HG03025 (cell line): ENCODE measurements around the gene C18orf63.
"Not testable (repeated sequence)": the region's sequence is repeated elsewhere in the genome, so short reads cannot be mapped to it uniquely, and the experiment has no call there.

Experiments used
- ATAC-seq: cut with Tn5 transposase; IDR thresholded peaks from one replicate; pipeline ENCODE4 v1.9.1; 2021; ENCODE audit warnings: mild to moderate bottlenecking, moderate library complexity; ENCODE audit not compliant: unreplicated experiment, low FRiP score

Gene C18orf63

DNA sequence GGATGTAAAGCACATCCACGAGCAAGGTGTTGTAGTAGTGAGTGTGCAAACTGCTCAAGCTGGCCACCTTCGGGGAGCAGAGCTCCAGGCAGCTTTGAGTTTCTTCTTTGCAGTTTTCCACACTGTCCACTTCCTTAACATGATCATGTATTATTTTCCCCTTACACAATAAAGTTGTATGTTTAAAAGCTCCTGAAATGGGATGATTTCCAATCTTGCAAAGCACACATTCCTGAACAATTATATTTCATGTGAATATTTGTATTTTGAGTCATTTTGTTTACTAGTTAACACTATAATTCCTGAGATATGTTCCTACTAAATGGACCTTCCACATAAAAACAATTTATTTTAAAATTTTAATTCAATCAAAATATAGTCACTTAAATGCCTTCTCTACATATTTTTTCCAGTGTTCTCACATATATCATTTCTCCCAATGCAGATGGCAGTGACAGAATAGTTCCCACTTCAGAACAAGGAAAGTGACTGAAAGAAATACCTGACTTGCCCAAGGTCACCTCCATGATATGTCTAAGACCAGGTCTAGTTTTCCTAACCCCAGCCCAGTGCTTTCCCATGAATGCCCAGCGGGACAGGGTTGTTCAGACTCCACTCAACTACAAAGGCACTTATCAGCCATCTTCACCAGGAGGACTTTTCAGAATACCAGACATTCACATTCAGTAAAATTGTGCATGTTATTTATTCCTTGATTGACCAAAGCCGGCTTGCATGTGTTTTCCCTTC is 29.4 kb upstream of the C18orf63 start:
- ATAC-seq = no peak

DNA sequence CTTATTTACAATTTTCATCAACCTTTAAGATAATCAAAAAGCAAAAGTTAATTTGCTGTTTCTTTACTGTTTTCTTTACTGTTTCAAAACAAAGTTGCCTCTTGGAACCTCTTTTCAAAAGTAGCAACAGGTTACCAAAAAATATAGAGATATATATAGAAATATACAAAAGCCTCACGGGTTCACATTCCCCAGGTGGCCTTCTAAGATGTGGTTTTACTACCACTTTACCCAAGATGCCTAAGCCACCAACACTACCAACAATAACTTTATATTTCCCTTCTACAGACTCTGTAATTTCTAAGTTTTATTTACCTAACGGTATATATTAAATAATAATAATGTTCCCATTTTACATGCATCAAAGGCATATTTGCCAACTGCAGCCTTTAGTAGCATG is 28.8 kb upstream of the C18orf63 start:
- no peak for ATAC-seq

DNA sequence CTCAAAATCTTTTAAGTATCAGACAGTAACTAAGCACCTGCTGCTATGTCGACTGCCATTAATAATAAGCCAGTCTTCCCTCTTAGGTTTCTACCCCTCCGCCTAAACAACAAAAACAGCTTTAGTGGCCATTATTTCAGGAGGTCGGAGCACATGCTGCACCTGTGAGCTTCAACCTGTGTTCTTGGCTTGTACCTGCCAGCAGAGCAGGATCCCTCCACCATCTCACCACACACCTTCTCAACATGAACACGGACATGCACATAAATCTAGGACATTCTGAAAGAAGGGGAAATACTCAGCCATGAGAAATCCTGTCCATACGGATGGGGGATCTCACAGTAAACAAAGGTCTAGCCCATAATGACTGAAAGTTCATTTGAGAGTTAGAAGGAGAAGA is 27.6 kb upstream of the C18orf63 start:
- ATAC-seq = no peak

DNA sequence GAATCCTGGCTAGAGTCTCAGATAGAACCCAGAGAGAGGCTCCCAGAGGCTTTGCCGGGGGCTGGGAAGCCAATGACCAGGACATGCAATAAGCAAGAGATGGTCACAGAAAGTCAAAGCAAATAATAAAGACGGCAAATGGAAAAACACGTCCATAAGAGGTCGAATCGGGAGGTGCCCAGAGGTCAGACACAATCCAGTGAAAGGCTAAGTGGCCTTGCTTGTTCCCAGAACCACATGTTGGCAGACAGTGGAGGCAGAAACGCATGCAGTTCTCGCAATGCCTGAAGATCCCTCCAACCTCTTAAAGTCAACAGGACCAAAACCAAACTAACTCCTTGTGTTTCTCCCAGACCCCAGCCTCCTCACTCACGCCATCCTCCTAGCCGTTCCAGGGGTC is 26.9 kb upstream of the C18orf63 start:
- ATAC-seq = no peak

DNA sequence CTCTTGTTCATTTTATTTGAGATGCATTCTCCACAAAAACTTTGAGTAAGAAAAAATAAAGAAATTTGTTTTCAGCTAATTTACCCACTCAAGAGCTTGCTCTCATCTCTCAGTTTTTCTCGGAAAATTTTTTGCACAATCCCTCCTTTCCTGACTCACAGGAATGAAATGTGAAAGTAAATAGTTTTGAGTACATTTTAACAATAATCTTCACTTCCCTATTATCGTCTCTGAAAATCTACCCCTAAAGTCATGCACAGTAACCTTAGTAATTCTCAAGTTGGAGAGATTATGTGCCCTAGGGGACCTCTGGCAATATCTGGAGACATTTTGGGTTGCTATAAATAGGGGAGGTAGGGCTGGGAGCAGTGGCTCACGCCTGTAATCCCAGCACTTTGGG is 26.5 kb upstream of the C18orf63 start:
- ATAC-seq = no peak

DNA sequence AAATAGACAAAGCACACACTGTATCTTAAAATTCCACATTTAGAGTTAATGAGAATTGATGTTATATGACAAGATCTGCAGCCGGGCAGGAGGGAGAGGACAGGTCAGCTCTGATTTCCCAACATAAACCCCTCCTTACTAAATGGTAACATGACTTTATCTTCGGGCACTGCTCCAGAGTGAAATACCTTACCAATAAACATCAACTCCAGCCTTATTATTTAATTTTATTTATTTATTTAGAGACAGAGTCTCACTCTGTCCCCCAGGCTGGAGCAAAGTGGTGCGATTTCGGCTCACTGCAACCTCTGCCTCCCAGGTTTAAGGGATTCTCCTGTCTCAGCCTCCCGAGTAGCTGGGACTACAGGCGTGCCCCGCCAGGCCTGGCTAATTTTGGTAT is 25.6 kb upstream of the C18orf63 start:
- no peak for ATAC-seq

DNA sequence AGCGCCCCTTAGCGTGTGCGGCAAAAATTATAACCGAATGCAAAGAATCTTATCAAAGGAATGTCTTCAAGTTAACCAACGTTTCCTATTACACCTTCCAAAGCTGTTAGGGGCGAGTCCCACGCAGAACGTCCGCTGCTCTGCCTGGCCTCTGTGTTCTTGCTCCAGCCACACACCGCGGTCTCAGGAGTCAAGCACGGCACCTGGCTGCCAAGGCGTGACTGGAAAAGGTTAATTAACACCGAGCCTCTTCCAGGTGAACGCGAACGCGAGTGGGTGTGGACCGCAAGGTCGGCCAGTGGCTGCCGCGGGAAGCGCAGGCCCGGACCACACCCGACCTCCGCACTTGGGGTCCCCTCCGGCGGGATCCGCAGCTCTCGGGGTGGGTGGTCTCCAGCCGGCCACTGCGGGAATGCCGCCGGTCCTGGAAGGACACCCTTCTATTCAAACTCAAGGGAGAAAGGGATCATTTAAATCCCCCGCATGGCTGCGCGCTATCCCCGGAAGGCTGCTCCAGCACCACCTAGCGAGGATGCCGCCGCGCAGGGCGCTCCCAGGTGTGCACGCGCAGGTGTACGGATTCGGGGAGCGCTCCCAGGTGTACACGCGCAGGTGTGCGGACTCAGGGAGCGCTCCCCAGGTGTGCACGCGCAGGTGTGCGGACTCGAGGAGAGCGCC is 24.7 kb upstream of the C18orf63 start:
- no peak for ATAC-seq

DNA sequence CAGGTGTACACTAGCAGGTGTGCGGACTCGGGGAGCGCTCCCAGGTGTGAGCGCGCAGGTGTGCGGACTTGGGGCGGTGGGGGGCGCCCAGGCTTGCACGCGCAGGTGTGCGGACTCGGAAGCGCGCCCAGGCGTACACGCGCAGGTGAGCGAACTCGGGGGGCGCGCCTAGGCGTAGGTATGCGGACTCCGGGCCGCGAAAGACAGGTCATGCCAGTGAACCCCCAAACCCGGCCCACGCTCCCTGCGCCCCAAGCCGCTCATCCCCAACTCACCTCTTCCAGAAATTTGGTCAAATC is 24.2 kb upstream of the C18orf63 start:
- ATAC-seq = no peak

DNA sequence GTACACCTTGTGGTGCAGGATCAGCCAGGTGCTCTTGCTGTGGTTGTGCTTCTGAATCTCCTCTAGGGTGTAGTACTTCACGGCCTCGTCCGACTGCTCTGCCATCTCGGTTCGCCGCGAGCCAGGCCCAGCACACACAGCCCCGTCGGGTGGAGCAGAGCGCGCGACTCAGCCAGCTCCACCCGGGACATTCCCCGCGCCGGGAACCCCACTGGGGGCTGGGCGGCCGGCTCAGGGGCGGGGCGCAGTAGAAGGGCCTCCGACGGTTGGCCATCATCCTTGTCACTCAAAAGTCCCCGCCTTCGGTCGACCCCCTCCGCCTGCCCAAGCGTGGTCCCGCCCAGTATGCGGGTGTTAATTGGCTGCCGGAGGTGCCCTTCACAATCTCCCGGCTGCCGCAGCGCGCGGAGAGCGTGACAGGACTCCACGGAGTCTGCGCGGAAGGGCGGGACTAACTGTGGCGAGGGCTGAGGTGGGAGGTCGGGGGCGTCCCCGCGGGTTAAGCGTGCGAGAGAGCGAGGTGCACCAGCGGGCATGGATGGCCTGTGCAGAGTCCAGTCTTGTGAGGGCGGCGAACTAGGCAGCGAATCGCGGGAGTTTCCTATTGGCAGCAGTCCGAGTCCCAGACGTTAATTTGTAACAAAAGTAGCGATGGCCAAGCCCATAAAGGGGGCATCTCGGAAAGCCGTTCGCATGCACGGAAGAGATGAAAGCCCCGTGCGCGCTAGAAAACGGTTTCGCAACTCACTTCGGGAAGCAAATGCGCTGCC is 23.7 kb upstream of the C18orf63 start, which contains the start of gene CYB5A:
TSS of gene CYB5A (minus strand) at position 193 of the 770 bp plus-strand sequence. CDS start at position 105, 88 bp downstream.
- ATAC-seq = peak; percentile 100

DNA sequence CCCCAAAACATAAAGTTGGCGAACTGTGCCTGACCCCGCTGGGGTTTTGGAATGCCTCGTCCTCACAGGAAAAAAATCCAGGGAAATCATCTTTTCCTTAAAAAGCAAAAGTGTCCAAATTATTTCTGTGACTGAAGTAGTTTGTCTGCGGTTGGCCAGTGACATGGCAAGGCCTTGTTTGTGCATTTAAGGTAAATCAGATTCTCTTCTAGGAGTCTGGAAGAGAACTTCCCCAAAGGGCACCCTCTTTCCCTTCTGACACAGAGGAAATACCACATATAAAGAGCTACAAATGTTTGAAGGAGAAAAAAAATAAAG is 23.1 kb upstream of the C18orf63 start:
- no peak for ATAC-seq

DNA sequence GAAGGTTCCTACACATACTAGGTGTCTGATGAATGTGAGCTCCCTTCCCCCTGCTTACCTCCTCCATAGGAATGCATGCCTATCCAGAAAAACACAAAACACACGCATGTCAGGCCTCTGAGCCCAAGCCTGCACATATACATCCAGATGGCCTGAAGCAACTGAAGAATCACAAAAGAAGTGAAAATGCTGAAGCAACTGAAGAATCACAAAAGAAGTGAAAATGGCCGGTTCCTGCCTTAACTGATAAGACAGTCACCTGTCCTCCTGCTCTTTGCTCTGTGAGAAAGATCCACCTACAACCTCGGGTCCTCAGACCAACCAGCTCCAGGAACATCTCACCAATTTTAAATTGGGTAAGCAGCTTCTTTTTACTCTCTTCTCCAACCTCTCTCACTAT is 22.7 kb upstream of the C18orf63 start:
- not testable (repeated sequence) for ATAC-seq

DNA sequence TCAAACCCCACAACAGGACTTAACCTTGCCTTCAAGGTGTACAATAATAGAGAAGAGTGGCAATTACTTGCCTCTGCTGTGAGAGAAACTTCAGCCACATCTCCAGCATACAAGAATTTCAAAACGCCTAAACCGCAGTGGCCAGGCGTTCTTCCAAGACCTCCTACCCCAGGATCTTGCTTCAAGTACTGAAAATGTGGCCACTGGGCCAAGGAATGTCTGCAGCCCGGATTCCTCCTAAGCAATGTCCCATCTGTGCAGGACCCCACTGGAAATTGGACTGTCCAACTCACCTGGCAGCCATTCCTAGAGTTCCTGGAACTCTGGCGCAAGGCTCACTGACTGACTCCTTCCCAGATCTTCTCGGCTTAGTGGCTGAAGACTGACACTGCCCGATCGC is 21.1 kb upstream of the C18orf63 start:
- ATAC-seq = no peak

DNA sequence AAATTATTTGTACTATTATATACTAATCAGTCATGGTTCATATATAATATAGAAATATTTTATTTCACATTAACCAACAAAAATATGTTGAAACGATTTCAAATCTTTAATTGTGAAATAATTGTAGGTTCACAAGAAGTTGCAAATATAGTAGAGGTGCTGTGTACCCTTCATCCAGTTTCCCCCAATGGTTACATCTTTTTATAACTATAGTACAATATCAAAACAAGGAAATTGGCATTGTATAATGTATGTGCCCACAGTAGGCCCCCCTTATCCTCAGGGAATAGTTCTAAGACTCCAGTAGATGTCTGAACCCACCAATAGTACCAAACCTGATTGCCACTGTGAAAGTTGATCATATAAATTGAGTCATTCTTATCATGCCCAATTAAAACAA is 16.5 kb upstream of the C18orf63 start:
- ATAC-seq = no peak

DNA sequence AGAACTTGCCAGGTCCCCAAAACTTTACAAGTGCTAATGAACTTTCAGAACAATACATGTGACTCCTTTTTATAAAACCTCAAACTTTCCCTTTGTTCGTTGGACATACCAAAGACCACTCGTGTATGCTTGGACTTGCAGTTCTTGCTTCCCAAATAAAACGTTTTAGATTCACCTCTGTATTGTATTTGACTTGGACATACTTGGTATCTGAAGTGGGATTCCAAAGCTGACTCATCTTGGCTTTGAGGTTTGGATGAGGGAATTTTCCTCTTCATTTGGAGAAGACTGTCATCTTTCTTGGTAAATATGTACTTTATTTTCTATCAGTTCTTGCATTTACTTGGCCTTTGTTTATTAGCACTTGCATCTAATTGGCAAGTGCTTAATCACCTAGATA is 15.9 kb upstream of the C18orf63 start:
- no peak for ATAC-seq

DNA sequence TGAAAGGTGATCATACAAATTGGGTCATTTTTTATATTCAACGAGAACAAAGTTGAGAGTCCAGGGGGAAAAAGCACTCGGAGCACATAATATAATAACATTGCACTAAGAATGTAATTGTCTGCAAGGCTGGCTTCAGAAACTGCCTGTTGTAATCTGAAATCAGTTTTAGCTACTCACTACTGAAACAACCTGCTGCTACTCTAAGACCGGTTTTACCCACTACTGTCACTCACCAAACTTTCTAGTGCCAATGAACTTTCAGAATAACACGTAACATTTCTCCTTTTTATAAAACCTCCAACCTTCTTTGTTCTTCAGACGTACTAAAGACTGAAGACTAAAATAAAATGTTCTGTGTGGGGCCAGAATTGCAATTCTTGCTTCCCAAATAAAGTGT is 12.3 kb upstream of the C18orf63 start:
- no peak for ATAC-seq

DNA sequence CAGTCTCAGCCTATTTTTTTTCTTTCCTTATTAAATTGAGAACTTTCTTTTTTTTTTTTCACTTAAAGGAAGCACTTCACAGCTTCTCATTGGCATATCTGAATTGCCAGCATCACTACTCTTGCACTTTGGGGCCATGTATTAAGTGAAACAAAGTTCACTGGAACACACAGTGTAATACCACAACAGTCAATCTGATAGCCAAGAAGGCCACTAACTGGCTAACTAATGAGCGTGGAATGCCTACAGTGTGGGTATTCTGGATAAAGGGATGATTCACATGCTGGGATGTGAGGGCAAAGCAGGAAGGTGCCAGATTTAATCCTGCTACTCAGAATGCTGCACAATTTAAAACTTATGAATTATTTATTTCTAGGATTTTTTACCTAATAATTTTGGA is 11.7 kb upstream of the C18orf63 start:
- no peak for ATAC-seq

DNA sequence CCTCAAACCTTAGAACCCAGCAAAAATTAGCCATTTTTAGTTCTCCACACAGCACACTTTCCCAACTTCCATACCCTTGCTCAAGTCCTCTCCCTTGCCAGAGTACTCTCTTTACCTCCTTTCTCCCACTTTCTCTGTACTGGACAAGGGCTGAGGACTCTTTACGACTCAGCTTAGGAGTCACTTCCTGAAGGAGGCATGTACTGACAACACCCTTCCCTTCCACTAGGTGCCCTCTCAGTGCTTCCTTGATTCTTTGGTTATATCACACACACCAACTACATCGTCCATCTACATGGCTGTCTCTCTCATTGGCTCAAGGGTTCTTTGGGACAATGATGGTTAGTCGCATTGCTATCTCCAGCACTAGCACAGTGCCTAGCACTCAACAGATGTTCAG is 5.2 kb upstream of the C18orf63 start:
- ATAC-seq = no peak

DNA sequence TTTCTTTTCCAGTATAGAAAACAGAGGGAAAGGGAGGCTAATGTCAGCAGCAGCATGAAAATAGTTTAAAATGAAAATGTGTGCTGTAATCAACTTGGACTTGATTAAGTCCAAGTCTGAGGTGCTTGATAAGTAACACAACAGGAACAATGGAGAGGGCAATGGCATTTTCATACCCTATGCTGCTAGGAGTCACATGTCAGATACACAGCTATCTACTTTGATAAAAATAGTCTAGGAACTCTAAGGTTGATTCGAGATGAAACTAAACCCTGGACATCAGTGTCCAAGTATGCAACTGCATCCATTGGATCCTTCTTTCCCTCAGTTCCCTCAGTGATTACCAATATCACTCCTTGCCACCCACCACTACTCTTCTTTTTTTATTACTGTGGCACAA is 4.6 kb upstream of the C18orf63 start:
- ATAC-seq = no peak

DNA sequence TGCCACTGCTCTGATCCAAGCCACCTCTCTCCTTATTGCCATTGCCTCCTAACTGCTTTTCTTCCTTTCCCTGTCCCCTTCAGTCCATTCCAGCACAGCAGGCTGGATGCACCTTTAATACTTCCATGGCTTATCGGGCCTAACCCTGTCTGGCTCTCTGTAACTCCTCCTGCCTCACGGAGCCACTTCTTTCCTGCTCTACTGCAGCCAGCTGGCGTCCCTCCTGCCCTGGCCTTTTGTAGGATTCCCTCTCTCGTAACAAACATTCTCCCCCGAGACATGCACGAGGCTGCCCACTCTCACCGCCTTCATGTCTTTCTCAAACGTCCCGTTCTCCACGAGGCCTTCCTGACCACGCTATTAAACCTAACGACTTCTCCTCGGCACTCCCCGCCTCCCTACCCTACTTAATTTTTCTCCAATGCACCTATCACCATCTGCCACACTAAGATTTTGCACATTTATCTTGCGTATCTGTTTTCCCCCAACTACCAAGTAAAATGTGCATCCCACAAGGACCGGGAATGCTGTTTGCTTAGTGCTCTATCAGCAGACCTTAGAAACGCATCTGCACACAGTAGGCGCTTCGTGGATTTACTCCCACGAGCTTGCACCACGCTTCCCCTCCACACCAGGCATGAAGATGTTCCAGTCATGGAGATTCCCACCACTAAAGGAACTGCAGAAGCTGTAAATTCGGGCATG is 728 bp upstream of the C18orf63 start:
- no peak for ATAC-seq

DNA sequence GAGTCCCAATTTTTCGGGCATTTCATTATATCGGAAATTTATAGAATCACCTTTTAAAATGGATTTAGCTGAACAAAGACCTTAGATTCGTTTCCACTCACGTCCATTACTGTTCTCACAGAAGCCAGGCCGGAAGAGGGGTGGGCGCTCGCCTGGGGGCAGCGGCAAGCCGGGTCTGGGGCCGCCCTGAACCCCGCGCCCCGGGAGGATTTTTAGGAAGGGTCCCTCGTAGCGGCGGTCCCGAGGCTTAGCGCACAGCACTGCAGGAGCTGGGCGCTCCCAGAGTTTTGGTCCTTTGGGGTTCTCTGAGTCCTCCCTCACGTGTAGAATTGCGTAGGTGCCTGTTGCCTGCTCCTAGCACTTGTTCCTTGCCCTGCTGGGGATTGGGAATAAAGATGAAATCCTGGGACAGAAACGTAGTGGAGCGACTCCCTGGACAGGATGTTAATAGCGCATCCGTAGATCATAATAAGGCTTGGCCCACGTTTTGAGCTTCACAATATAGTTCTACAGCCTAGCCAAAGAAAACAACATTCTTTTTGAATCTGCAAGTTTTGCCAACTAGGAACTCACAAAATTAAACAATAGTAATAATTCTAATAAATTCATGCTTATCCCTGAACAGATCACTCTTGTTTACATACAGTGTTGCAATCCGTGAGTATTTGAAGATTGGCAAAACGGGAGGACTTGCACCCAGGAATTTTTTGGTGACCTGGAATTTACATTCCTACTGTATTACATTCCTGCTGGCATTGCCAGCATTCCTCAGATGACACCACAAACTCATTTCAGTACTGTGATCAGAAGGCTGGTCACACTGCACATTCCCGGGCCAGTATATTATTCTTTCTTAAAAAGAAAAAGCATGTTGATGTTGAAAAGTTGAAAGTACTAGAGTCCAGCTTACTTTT is 875 bp downstream of the C18orf63 start:
- ATAC-seq = no peak
